Measurements from ENCODE around the gene SPRR3.
"Not testable (repeated sequence)": the region's sequence is repeated elsewhere in the genome, so short reads cannot be mapped to it uniquely, and the experiment has no call there.

The SPRR3 gene

GRCh38 chr1:152986578-152986977 lies 15.0 kb upstream of the SPRR3 start:
- DNase-seq: no peak

GRCh38 chr1:152993186-152993585 lies 8.4 kb upstream of the SPRR3 start:
- DNase-seq: no peak

GRCh38 chr1:152995842-152996241 lies 5.7 kb upstream of the SPRR3 start:
- no peak for DNase-seq

- DNase-seq: no peak
Measured at GRCh38 chr1:152996633-152997400, 4.7 kb upstream of the SPRR3 start.

GRCh38 chr1:152997901-152998300 lies 3.6 kb upstream of the SPRR3 start:
- no peak for DNase-seq

- no peak for DNase-seq
Measured at GRCh38 chr1:152998476-152998875, 3.1 kb upstream of the SPRR3 start.

- DNase-seq: no peak
Measured at GRCh38 chr1:152999818-153000217, 1.7 kb upstream of the SPRR3 start.

GRCh38 chr1:153000294-153000693 lies 1.3 kb upstream of the SPRR3 start:
- DNase-seq: no peak

- DNase-seq: not testable (repeated sequence)
Measured at GRCh38 chr1:153011235-153011758, 9.7 kb downstream of the SPRR3 start.

GRCh38 chr1:153021829-153022228 lies 20.3 kb downstream of the SPRR3 start:
- not testable (repeated sequence) for DNase-seq

- DNase-seq: peak; percentile 36
Measured at GRCh38 chr1:153022340-153022739, 20.8 kb downstream of the SPRR3 start.

GRCh38 chr1:153023109-153023508 lies 21.6 kb downstream of the SPRR3 start:
- DNase-seq: no peak

- no peak for DNase-seq
Measured at GRCh38 chr1:153024413-153024812, 22.9 kb downstream of the SPRR3 start.

- DNase-seq: no peak
Measured at GRCh38 chr1:153025797-153026196, 24.2 kb downstream of the SPRR3 start.

GRCh38 chr1:153028766-153029165 lies 27.2 kb downstream of the SPRR3 start:
- DNase-seq: no peak

- no peak for DNase-seq
Measured at GRCh38 chr1:153030895-153031294, 29.3 kb downstream of the SPRR3 start, which contains the start of gene SPRR1B. Gene SPRR1B, plus strand, starts transcription at chr1:153031203. Its CDS starts 1,143 bp downstream, at chr1:153032346.

- no peak for DNase-seq
Measured at GRCh38 chr1:153032073-153032472, 30.5 kb downstream of the SPRR3 start.

- peak; percentile 43 for DNase-seq
Measured at GRCh38 chr1:153032677-153033308, 31.2 kb downstream of the SPRR3 start.

- DNase-seq: no peak
Measured at GRCh38 chr1:153035211-153035610, 33.7 kb downstream of the SPRR3 start.

- no peak for DNase-seq
Measured at GRCh38 chr1:153040950-153041631, 39.5 kb downstream of the SPRR3 start, which contains the start of gene SPRR2D. Gene SPRR2D, minus strand, starts transcription at chr1:153041120. Its CDS starts 774 bp downstream, at chr1:153040346.

GRCh38 chr1:153049211-153049610 lies 47.7 kb downstream of the SPRR3 start:
- DNase-seq: no peak

All from hematopoietic multipotent progenitor cell treated with erythropoietin and hydrocortisone succinate and interleukin-3 and kit ligand, for 4 days (in vitro differentiated cells).